Measurements from ENCODE around the gene PRMT7. TPM values are rescaled to one million over a fixed set of nuclear protein-coding genes. Genes with fewer than 3 reads are reported as not detected.

The PRMT7 gene
- total RNA-seq, 1 experiment from 2014 or later = 44.6 TPM

- Histone ChIP-seq H3K36me3 (ENCODE audit: insufficient read depth, low read length) (no peaks in the 10 kb centered on the region), H3K4me1 (ENCODE audit: low read length) (peaks cover 9% of the 10 kb centered on the region), H3K79me2 (ENCODE audit: low read length) (no peaks in the 10 kb centered on the region), H3K9ac (ENCODE audit: low read length) (no peak overlapping the region), H2AFZ (ENCODE audit: low read length) (no peak overlapping the region), H3K9me3 (ENCODE audit: low read length) (no peaks in the 10 kb centered on the region), H3K4me2 (ENCODE audit: low read depth, low read length, poor library complexity, severe bottlenecking) (no peak overlapping the region), H3K4me3 (ENCODE audit: low read length) (no peak overlapping the region), H3K9me2 (replicated peaks; ENCODE audit: insufficient read depth, low read length) (no peaks in the 10 kb centered on the region), H3K27me3 (ENCODE audit: low read length) (no peaks in the 10 kb centered on the region), H4K20me1 (ENCODE audit: insufficient read depth, low read depth, low read length) (no peaks in the 10 kb centered on the region), H3K27ac (ENCODE audit: low read length) (no peak overlapping the region)
- DNase-seq = no peak
These were observed 90.2 kb downstream of the PRMT7 start for GRCh38 chr16:68400924-68401460.

- no peak overlapping the region for H3K27ac ChIP-seq (ENCODE audit: low read length)
- H3K9ac ChIP-seq (ENCODE audit: low read length) = no peak overlapping the region
- no peak for DNase-seq
- no peaks in the 10 kb centered on the region for H3K9me3 ChIP-seq (ENCODE audit: low read length)
- no peak overlapping the region for H3K4me2 ChIP-seq (ENCODE audit: low read depth, low read length, poor library complexity, severe bottlenecking)
- no peaks in the 10 kb centered on the region for H3K9me2 ChIP-seq (replicated peaks; ENCODE audit: insufficient read depth, low read length)
- no peaks in the 10 kb centered on the region for H3K79me2 ChIP-seq (ENCODE audit: low read length)
- H3K36me3 ChIP-seq (ENCODE audit: insufficient read depth, low read length) = no peaks in the 10 kb centered on the region
- H4K20me1 ChIP-seq (ENCODE audit: insufficient read depth, low read depth, low read length) = no peaks in the 10 kb centered on the region
- no peaks in the 10 kb centered on the region for H3K27me3 ChIP-seq (ENCODE audit: low read length)
- no peak overlapping the region for H3K4me3 ChIP-seq (ENCODE audit: low read length)
- H2AFZ ChIP-seq (ENCODE audit: low read length) = no peak overlapping the region
- peaks cover under 1% of the 10 kb centered on the region; the same call in 1 of the 2 replicates for H3K4me1 ChIP-seq (ENCODE audit: low read length)
These were observed 91.3 kb downstream of the PRMT7 start for GRCh38 chr16:68401871-68402747.

GRCh38 chr16:68402748-68403040 lies 91.9 kb downstream of the PRMT7 start:
- H4K20me1 ChIP-seq (ENCODE audit: insufficient read depth, low read depth, low read length) = no peaks in the 10 kb centered on the region
- no peaks in the 10 kb centered on the region for H3K9me3 ChIP-seq (ENCODE audit: low read length)
- no peak for DNase-seq
- no peaks in the 10 kb centered on the region for H3K27me3 ChIP-seq (ENCODE audit: low read length)
- H3K4me3 ChIP-seq (ENCODE audit: low read length) = no peak overlapping the region
- H3K27ac ChIP-seq (ENCODE audit: low read length) = no peak overlapping the region
- no peaks in the 10 kb centered on the region for H3K4me1 ChIP-seq (ENCODE audit: low read length)
- H2AFZ ChIP-seq (ENCODE audit: low read length) = no peak overlapping the region
- no peak overlapping the region for H3K4me2 ChIP-seq (ENCODE audit: low read depth, low read length, poor library complexity, severe bottlenecking)
- H3K79me2 ChIP-seq (ENCODE audit: low read length) = no peaks in the 10 kb centered on the region
- no peaks in the 10 kb centered on the region for H3K36me3 ChIP-seq (ENCODE audit: insufficient read depth, low read length)
- no peak overlapping the region for H3K9ac ChIP-seq (ENCODE audit: low read length)
- no peaks in the 10 kb centered on the region for H3K9me2 ChIP-seq (replicated peaks; ENCODE audit: insufficient read depth, low read length)

GRCh38 chr16:68403177-68403576 lies 92.4 kb downstream of the PRMT7 start:
- H3K36me3 ChIP-seq (ENCODE audit: insufficient read depth, low read length) = no peaks in the 10 kb centered on the region
- H3K27ac ChIP-seq (ENCODE audit: low read length) = no peak overlapping the region
- no peaks in the 10 kb centered on the region for H3K79me2 ChIP-seq (ENCODE audit: low read length)
- H3K4me3 ChIP-seq (ENCODE audit: low read length) = no peak overlapping the region
- DNase-seq = no peak
- H3K27me3 ChIP-seq (ENCODE audit: low read length) = no peaks in the 10 kb centered on the region
- H4K20me1 ChIP-seq (ENCODE audit: insufficient read depth, low read depth, low read length) = no peaks in the 10 kb centered on the region
- no peak overlapping the region for H3K4me2 ChIP-seq (ENCODE audit: low read depth, low read length, poor library complexity, severe bottlenecking)
- no peak overlapping the region for H2AFZ ChIP-seq (ENCODE audit: low read length)
- no peak overlapping the region for H3K9ac ChIP-seq (ENCODE audit: low read length)
- H3K9me3 ChIP-seq (ENCODE audit: low read length) = no peaks in the 10 kb centered on the region
- H3K9me2 ChIP-seq (replicated peaks; ENCODE audit: insufficient read depth, low read length) = no peaks in the 10 kb centered on the region
- no peaks in the 10 kb centered on the region for H3K4me1 ChIP-seq (ENCODE audit: low read length)

- DNase-seq = no peak
- Histone ChIP-seq H3K27me3 (ENCODE audit: low read length) (no peaks in the 10 kb centered on the region), H3K4me2 (ENCODE audit: low read depth, low read length, poor library complexity, severe bottlenecking) (no peak overlapping the region), H3K79me2 (ENCODE audit: low read length) (no peaks in the 10 kb centered on the region), H2AFZ (ENCODE audit: low read length) (no peak overlapping the region), H3K36me3 (ENCODE audit: insufficient read depth, low read length) (no peaks in the 10 kb centered on the region), H4K20me1 (ENCODE audit: insufficient read depth, low read depth, low read length) (no peaks in the 10 kb centered on the region), H3K4me3 (ENCODE audit: low read length) (no peak overlapping the region), H3K9me3 (ENCODE audit: low read length) (no peaks in the 10 kb centered on the region), H3K9me2 (replicated peaks; ENCODE audit: insufficient read depth, low read length) (no peaks in the 10 kb centered on the region), H3K27ac (ENCODE audit: low read length) (no peak overlapping the region), H3K4me1 (ENCODE audit: low read length) (no peaks in the 10 kb centered on the region), H3K9ac (ENCODE audit: low read length) (no peak overlapping the region)
These were observed 92.9 kb downstream of the PRMT7 start for GRCh38 chr16:68403704-68404103.

GRCh38 chr16:68404736-68405345 lies 94.0 kb downstream of the PRMT7 start:
- H3K9me3 ChIP-seq (ENCODE audit: low read length) = no peaks in the 10 kb centered on the region
- no peak overlapping the region for H3K9ac ChIP-seq (ENCODE audit: low read length)

GRCh38 chr16:68406458-68407152 lies 95.8 kb downstream of the PRMT7 start:
- no peak for DNase-seq
- Histone ChIP-seq H3K27me3 (ENCODE audit: low read length) (no peaks in the 10 kb centered on the region), H3K9me2 (replicated peaks; ENCODE audit: insufficient read depth, low read length) (no peaks in the 10 kb centered on the region), H2AFZ (ENCODE audit: low read length) (no peak overlapping the region), H3K4me3 (ENCODE audit: low read length) (no peak overlapping the region), H4K20me1 (ENCODE audit: insufficient read depth, low read depth, low read length) (no peaks in the 10 kb centered on the region), H3K9me3 (ENCODE audit: low read length) (no peaks in the 10 kb centered on the region), H3K4me2 (ENCODE audit: low read depth, low read length, poor library complexity, severe bottlenecking) (no peak overlapping the region), H3K4me1 (ENCODE audit: low read length) (peaks cover 11% of the 10 kb centered on the region), H3K27ac (ENCODE audit: low read length) (no peak overlapping the region), H3K79me2 (ENCODE audit: low read length) (no peaks in the 10 kb centered on the region), H3K9ac (ENCODE audit: low read length) (no peak overlapping the region), H3K36me3 (ENCODE audit: insufficient read depth, low read length) (no peaks in the 10 kb centered on the region)

More at GRCh38 chr16:68404736-68405345, 94.0 kb downstream of the PRMT7 start:
- H3K79me2 ChIP-seq (ENCODE audit: low read length) = no peaks in the 10 kb centered on the region
- H3K9me2 ChIP-seq (replicated peaks; ENCODE audit: insufficient read depth, low read length) = no peaks in the 10 kb centered on the region
- no peak overlapping the region for H3K27ac ChIP-seq (ENCODE audit: low read length)
- H4K20me1 ChIP-seq (ENCODE audit: insufficient read depth, low read depth, low read length) = no peaks in the 10 kb centered on the region
- no peak for DNase-seq
- H3K4me3 ChIP-seq (ENCODE audit: low read length) = no peak overlapping the region
- H3K4me2 ChIP-seq (ENCODE audit: low read depth, low read length, poor library complexity, severe bottlenecking) = no peak overlapping the region
- H3K27me3 ChIP-seq (ENCODE audit: low read length) = no peaks in the 10 kb centered on the region
- no peaks in the 10 kb centered on the region for H3K36me3 ChIP-seq (ENCODE audit: insufficient read depth, low read length)
- no peak overlapping the region for H2AFZ ChIP-seq (ENCODE audit: low read length)
- peaks cover 1% of the 10 kb centered on the region for H3K4me1 ChIP-seq (ENCODE audit: low read length)
